ENCODE results near the gene CSAG1. TPM values are rescaled to one million over a fixed set of nuclear protein-coding genes. Genes with fewer than 3 reads are reported as not detected.

CSAG1 gene
- total and polyA plus RNA-seq, 4 experiments from 2014 or later, result not detected

Other genes with a start within 250 kb of the CSAG1 start
- not detected for gene GABRQ, start 95.8 kb downstream of the CSAG1 start, total RNA-seq
- not detected for gene GABRQ, start 95.8 kb downstream of the CSAG1 start, polyA plus RNA-seq
- not detected for gene MAGEA3, start 34.9 kb downstream of the CSAG1 start, total RNA-seq
- not detected for gene MAGEA3, start 34.9 kb downstream of the CSAG1 start, polyA plus RNA-seq
- not detected for gene CSAG2, start 24.4 kb downstream of the CSAG1 start, total RNA-seq
- gene CSAG2, start 24.4 kb downstream of the CSAG1 start, polyA plus RNA-seq, result not detected
- gene MAGEA2B, start 19.1 kb downstream of the CSAG1 start, total RNA-seq, result not detected
- not detected for gene MAGEA2B, start 19.1 kb downstream of the CSAG1 start, polyA plus RNA-seq
- gene MAGEA12, start within 50 bp of the CSAG1 start, total RNA-seq, result not detected
- gene MAGEA12, start within 50 bp of the CSAG1 start, polyA plus RNA-seq, result not detected
- not detected for gene MAGEA2, start 20.1 kb upstream of the CSAG1 start, total RNA-seq
- not detected for gene MAGEA2, start 20.1 kb upstream of the CSAG1 start, polyA plus RNA-seq
- gene CSAG3, start 25.5 kb upstream of the CSAG1 start, total RNA-seq, result not detected
- not detected for gene CSAG3, start 25.5 kb upstream of the CSAG1 start, polyA plus RNA-seq
- gene MAGEA6, start 36.0 kb upstream of the CSAG1 start, total RNA-seq, result not detected
- not detected for gene MAGEA6, start 36.0 kb upstream of the CSAG1 start, polyA plus RNA-seq
- 1 to 10 TPM; 5.6 to 6.5 TPM for gene CETN2, start 97.0 kb upstream of the CSAG1 start, total RNA-seq
- gene CETN2, start 97.0 kb upstream of the CSAG1 start, polyA plus RNA-seq, result 10 to 100 TPM; 24.9 to 31.4 TPM
- gene NSDHL, start 97.3 kb upstream of the CSAG1 start, total RNA-seq, result 1 to 10 TPM; 6.5 to 7.1 TPM
- gene NSDHL, start 97.3 kb upstream of the CSAG1 start, polyA plus RNA-seq, result 10 to 100 TPM; 15.8 to 20.3 TPM
- gene ZNF185, start 164.3 kb upstream of the CSAG1 start, total RNA-seq, result 1 to 10 TPM; 2.0 to 2.2 TPM
- 1 to 10 TPM; 2.7 to 2.9 TPM for gene ZNF185, start 164.3 kb upstream of the CSAG1 start, polyA plus RNA-seq